ENCODE data around the gene GPR21.

The GPR21 gene

GRCh38 chr9:123049589-123050222, 16.2 kb downstream of the GPR21 start:
- no peak overlapping the region for H2AFZ ChIP-seq (ENCODE audit: low read depth, low read length, severe bottlenecking)
- H3K27me3 ChIP-seq (ENCODE audit: low read length), result no peaks in the 10 kb centered on the region
- no peak overlapping the region for H3K4me3 ChIP-seq (ENCODE audit: insufficient read depth, low read length, poor library complexity, severe bottlenecking)
- no peak for TF ChIP-seq EZH2phosphoT487 (conservative IDR thresholded peaks at IDR 0.05; ENCODE audit: low read length)
- TF ChIP-seq CTCF (IDR thresholded peaks at IDR 0.05; ENCODE audit: insufficient read depth, low read length, poor library complexity, severe bottlenecking), result no peak
- 0 out of 2 replicates have a peak, but pooled peaks cover 3% of the 10 kb centered on the region for H3F3A ChIP-seq (ENCODE audit: insufficient read depth)
- H3K9ac ChIP-seq (ENCODE audit: low read length), result no peak overlapping the region
- 0 out of 2 replicates have a peak, but pooled peaks cover 9% of the 10 kb centered on the region for H3K36me3 ChIP-seq (ENCODE audit: low read length)
- H3K27ac ChIP-seq (ENCODE audit: low read depth, low read length), result no peak overlapping the region
- H3K9me3 ChIP-seq (ENCODE audit: insufficient read depth, low read length), result no peaks in the 10 kb centered on the region
- H3K79me2 ChIP-seq (ENCODE audit: insufficient read depth, low read length), result no peaks in the 10 kb centered on the region
- no peaks in the 10 kb centered on the region for H4K20me1 ChIP-seq (ENCODE audit: low read depth, low read length)
- no peak overlapping the region for H3K4me2 ChIP-seq (ENCODE audit: low read depth, low read length, poor library complexity, severe bottlenecking)
- H3K9me2 ChIP-seq (replicated peaks; ENCODE audit: insufficient read depth, low read length), result no peaks in the 10 kb centered on the region

GRCh38 chr9:123053046-123053445, 19.6 kb downstream of the GPR21 start:
- no peak overlapping the region for H3K4me3 ChIP-seq (ENCODE audit: insufficient read depth, low read length, poor library complexity, severe bottlenecking)
- no peaks in the 10 kb centered on the region for H3K27me3 ChIP-seq (ENCODE audit: low read length)
- no peaks in the 10 kb centered on the region for H3K9me2 ChIP-seq (replicated peaks; ENCODE audit: insufficient read depth, low read length)
- H3K4me2 ChIP-seq (ENCODE audit: low read depth, low read length, poor library complexity, severe bottlenecking), result no peak overlapping the region
- H2AFZ ChIP-seq (ENCODE audit: low read depth, low read length, severe bottlenecking), result no peak overlapping the region
- no peaks in the 10 kb centered on the region for H3F3A ChIP-seq (ENCODE audit: insufficient read depth)
- no peaks in the 10 kb centered on the region for H3K9me3 ChIP-seq (ENCODE audit: insufficient read depth, low read length)
- TF ChIP-seq CTCF (IDR thresholded peaks at IDR 0.05; ENCODE audit: insufficient read depth, low read length, poor library complexity, severe bottlenecking) (no peak), EZH2phosphoT487 (conservative IDR thresholded peaks at IDR 0.05; ENCODE audit: low read length) (no peak)
- H3K27ac ChIP-seq (ENCODE audit: low read depth, low read length), result no peak overlapping the region
- 0 out of 2 replicates have a peak, but pooled peaks cover 12% of the 10 kb centered on the region for H3K36me3 ChIP-seq (ENCODE audit: low read length)
- no peaks in the 10 kb centered on the region for H3K79me2 ChIP-seq (ENCODE audit: insufficient read depth, low read length)
- H3K9ac ChIP-seq (ENCODE audit: low read length), result no peak overlapping the region
- no peaks in the 10 kb centered on the region for H4K20me1 ChIP-seq (ENCODE audit: low read depth, low read length)

GRCh38 chr9:123053711-123054110, 20.2 kb downstream of the GPR21 start:
- Histone ChIP-seq H3K79me2 (ENCODE audit: insufficient read depth, low read length) (no peaks in the 10 kb centered on the region), H3K4me2 (ENCODE audit: low read depth, low read length, poor library complexity, severe bottlenecking) (no peak overlapping the region), H3K4me3 (ENCODE audit: insufficient read depth, low read length, poor library complexity, severe bottlenecking) (no peak overlapping the region), H3K9me2 (replicated peaks; ENCODE audit: insufficient read depth, low read length) (no peaks in the 10 kb centered on the region), H3K36me3 (ENCODE audit: low read length) (0 out of 2 replicates have a peak, but pooled peaks cover 9% of the 10 kb centered on the region), H4K20me1 (ENCODE audit: low read depth, low read length) (no peaks in the 10 kb centered on the region), H3K27me3 (ENCODE audit: low read length) (no peaks in the 10 kb centered on the region), H3K9ac (ENCODE audit: low read length) (no peak overlapping the region), H2AFZ (ENCODE audit: low read depth, low read length, severe bottlenecking) (no peak overlapping the region), H3K27ac (ENCODE audit: low read depth, low read length) (no peak overlapping the region), H3K9me3 (ENCODE audit: insufficient read depth, low read length) (no peaks in the 10 kb centered on the region), H3F3A (ENCODE audit: insufficient read depth) (no peaks in the 10 kb centered on the region)
- TF ChIP-seq EZH2phosphoT487 (conservative IDR thresholded peaks at IDR 0.05; ENCODE audit: low read length) (no peak), CTCF (IDR thresholded peaks at IDR 0.05; ENCODE audit: insufficient read depth, low read length, poor library complexity, severe bottlenecking) (no peak)
